Activated CD4-positive, alpha-beta T cell treated with anti-CD3 and anti-CD28 coated beads, Interleukin-2, amount 50 U/mL, for 1 hour (primary cell): ENCODE results near the gene CXorf51A.
"Not testable (repeated sequence)": the region's sequence is repeated elsewhere in the genome, so short reads cannot be mapped to it uniquely, and the experiment has no call there.

Source experiments
- DNase-seq: peaks from one replicate; pipeline ENCODE4 v3.0.0-alpha.2; 2020

Gene CXorf51A

GRCh38 chrX:146814644-146815043 is at the start of gene CXorf51A:
Gene CXorf51A, minus strand, starts transcription at chrX:146814744. Its CDS starts 21 bp downstream, at chrX:146814723.
- DNase-seq, result not testable (repeated sequence)

DNA sequence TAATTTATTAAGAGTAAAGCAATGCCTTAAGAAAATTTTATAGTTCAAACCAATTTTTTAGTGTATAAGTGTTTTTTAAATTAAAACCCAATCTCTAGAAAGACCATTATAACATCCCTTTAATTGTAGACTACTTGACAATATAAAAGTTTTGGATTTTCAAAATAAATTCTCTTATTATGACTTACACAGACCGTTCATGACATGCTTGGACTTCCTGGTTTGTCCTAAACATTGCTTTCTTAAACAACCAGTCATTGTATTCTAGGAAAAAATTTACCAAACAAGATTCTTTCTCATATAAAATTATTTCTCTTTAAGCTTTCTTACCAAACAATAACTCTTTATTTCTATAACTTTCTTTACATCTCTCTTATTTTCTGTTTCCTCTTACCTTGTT is 49.0 kb upstream of the CXorf51A start:
- DNase-seq, result no peak

- DNase-seq, result no peak
These were observed 39.7 kb upstream of the CXorf51A start for GRCh38 chrX:146854281-146854680.

GRCh38 chrX:146831994-146832393 is 17.4 kb upstream of the CXorf51A start:
- DNase-seq, result no peak

DNA sequence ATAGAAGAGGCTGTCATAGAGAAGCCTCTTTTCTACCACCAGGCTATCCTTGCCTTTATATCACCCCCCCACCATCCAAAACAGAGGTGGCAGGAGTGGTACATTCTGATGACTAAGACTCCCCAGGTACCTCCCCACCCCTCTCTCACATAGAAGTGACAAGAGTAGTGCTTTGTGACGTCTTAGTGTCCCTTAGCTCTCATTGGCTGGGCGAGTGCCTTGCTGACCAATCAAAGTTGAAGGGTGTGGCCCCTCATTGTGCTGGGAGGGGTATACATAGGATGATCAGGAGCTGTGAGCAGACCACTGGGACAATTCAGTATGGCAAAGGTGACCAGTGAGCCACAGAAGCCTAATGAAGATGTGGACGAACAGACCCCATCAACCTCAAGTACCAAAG is 5.1 kb downstream of the CXorf51A start, which contains the start of gene CXorf51B:
Gene CXorf51B (plus strand): TSS at position 301 of the 400 bp plus-strand sequence. CDS start 21 bp downstream, at position 322.
- DNase-seq, result not testable (repeated sequence)
